GM12891 (cell line): Measurements from ENCODE around the gene SYNPO2.

Source experiments
- POLR2A ChIP-seq: IDR thresholded peaks from 2 replicates; pipeline ENCODE4 v1.6.1; 2011; ENCODE audit warnings: low read depth, low read length, control low read depth
- POLR2AphosphoS5 ChIP-seq: IDR thresholded peaks from 2 replicates; pipeline ENCODE4 v1.6.1; 2011; ENCODE audit warnings: low read depth, low read length, control low read depth

DNA sequence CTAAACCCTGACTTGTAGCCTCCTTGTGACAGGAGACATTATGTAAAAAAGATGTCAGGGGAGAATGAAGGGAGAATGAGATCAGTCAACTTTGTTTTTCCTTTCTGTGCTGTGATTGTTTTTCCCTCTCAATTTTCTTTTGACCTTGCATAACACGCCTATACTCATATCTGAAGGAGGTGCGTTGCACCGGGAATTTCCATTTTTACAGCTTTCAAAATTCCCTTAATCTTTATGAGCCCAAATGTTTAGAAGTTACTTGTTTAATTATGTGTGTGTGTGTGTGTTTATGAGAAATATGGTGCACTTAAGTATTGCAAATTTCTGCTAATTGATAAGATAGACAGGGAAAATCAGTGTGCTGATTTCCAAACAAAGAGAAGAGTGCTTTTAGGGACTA, 21.6 kb downstream of the SYNPO2 start:
- TF ChIP-seq POLR2A (no peak), POLR2AphosphoS5 (no peak)
